ENCODE data around the gene GTF2B.

DNA sequence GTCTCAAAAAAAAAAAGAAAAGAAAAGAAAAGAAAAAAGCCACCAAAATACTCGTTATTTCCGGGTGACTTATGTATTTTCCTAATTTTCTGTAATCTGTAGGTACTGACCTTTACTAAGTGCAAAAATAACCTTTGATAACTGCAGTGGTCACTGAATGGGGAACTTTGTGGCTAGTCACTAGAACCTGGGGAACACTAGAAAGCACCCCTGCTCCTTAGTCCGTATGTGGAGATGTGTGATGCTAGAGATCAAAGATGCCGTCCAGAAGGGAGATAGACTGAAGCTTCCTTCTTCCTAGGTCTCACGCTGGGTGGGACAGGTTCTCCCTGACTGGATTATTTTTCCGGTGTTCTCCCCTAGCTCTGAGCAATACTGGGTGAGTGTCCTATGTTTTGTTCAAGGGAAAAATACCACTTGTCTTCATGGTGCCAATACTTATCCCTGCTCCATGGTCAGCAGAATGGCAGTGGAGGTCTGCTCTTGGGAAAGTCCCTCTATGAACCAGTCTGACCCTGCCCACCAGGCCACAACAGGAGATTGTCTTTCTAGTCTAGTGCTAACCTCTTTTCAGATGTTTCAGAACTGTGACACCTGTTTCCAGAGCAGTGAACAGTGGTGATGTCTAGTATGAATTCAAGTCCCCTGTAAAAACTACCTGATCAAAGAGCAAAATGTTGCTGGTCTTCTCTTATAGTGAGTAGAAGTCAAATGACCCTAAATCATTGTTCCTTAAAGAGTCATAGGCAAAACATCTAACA, 39.9 kb downstream of the GTF2B start:
- TF ChIP-seq, protein P1, sequence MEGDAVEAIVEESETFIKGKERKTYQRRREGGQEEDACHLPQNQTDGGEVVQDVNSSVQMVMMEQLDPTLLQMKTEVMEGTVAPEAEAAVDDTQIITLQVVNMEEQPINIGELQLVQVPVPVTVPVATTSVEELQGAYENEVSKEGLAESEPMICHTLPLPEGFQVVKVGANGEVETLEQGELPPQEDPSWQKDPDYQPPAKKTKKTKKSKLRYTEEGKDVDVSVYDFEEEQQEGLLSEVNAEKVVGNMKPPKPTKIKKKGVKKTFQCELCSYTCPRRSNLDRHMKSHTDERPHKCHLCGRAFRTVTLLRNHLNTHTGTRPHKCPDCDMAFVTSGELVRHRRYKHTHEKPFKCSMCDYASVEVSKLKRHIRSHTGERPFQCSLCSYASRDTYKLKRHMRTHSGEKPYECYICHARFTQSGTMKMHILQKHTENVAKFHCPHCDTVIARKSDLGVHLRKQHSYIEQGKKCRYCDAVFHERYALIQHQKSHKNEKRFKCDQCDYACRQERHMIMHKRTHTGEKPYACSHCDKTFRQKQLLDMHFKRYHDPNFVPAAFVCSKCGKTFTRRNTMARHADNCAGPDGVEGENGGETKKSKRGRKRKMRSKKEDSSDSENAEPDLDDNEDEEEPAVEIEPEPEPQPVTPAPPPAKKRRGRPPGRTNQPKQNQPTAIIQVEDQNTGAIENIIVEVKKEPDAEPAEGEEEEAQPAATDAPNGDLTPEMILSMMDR (tag by site-specific recombination; IDR thresholded peaks at IDR 0.05) = no peak
- TF ChIP-seq SP2 (tag by site-specific recombination; IDR thresholded peaks at IDR 0.05) (no peak), ZNF623 (tag by site-specific recombination; IDR thresholded peaks at IDR 0.05) (no peak), ZNF121 (tag by site-specific recombination; IDR thresholded peaks at IDR 0.05) (no peak)
- TF ChIP-seq, protein P2, sequence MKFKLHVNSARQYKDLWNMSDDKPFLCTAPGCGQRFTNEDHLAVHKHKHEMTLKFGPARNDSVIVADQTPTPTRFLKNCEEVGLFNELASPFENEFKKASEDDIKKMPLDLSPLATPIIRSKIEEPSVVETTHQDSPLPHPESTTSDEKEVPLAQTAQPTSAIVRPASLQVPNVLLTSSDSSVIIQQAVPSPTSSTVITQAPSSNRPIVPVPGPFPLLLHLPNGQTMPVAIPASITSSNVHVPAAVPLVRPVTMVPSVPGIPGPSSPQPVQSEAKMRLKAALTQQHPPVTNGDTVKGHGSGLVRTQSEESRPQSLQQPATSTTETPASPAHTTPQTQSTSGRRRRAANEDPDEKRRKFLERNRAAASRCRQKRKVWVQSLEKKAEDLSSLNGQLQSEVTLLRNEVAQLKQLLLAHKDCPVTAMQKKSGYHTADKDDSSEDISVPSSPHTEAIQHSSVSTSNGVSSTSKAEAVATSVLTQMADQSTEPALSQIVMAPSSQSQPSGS (tag by site-specific recombination; IDR thresholded peaks at IDR 0.05; ENCODE audit: low read depth) = no peak
- TF ChIP-seq, protein P3, sequence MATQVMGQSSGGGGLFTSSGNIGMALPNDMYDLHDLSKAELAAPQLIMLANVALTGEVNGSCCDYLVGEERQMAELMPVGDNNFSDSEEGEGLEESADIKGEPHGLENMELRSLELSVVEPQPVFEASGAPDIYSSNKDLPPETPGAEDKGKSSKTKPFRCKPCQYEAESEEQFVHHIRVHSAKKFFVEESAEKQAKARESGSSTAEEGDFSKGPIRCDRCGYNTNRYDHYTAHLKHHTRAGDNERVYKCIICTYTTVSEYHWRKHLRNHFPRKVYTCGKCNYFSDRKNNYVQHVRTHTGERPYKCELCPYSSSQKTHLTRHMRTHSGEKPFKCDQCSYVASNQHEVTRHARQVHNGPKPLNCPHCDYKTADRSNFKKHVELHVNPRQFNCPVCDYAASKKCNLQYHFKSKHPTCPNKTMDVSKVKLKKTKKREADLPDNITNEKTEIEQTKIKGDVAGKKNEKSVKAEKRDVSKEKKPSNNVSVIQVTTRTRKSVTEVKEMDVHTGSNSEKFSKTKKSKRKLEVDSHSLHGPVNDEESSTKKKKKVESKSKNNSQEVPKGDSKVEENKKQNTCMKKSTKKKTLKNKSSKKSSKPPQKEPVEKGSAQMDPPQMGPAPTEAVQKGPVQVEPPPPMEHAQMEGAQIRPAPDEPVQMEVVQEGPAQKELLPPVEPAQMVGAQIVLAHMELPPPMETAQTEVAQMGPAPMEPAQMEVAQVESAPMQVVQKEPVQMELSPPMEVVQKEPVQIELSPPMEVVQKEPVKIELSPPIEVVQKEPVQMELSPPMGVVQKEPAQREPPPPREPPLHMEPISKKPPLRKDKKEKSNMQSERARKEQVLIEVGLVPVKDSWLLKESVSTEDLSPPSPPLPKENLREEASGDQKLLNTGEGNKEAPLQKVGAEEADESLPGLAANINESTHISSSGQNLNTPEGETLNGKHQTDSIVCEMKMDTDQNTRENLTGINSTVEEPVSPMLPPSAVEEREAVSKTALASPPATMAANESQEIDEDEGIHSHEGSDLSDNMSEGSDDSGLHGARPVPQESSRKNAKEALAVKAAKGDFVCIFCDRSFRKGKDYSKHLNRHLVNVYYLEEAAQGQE (tag by site-specific recombination; IDR thresholded peaks at IDR 0.05) = no peak

Measured in HEK293 (cell line).